Measurements from ENCODE around the gene AQP4.

The AQP4 gene

GRCh38 chr18:26893996-26894395, 28.5 kb upstream of the AQP4 start:
- TF ChIP-seq CTCF (conservative IDR thresholded peaks at IDR 0.05; ENCODE audit: low read length): no peak
- H3K4me3 ChIP-seq (ENCODE audit: low read length): no peak overlapping the region
- no peak for DNase-seq (ENCODE audit: low read depth)

GRCh38 chr18:26888259-26888658, 22.8 kb upstream of the AQP4 start:
- no peak for TF ChIP-seq CTCF (conservative IDR thresholded peaks at IDR 0.05; ENCODE audit: low read length)
- no peak overlapping the region for H3K4me3 ChIP-seq (ENCODE audit: low read length)
- DNase-seq (ENCODE audit: low read depth): no peak

- TF ChIP-seq CTCF (conservative IDR thresholded peaks at IDR 0.05; ENCODE audit: low read length): no peak
- DNase-seq (ENCODE audit: low read depth): no peak
Measured at GRCh38 chr18:26875040-26875654, 9.6 kb upstream of the AQP4 start.

GRCh38 chr18:26874283-26874682, 8.8 kb upstream of the AQP4 start:
- no peak for TF ChIP-seq CTCF (conservative IDR thresholded peaks at IDR 0.05; ENCODE audit: low read length)
- no peak for DNase-seq (ENCODE audit: low read depth)
- H3K4me3 ChIP-seq (ENCODE audit: low read length): no peak overlapping the region

More at GRCh38 chr18:26875040-26875654, 9.6 kb upstream of the AQP4 start:
- H3K4me3 ChIP-seq (ENCODE audit: low read length): no peak overlapping the region

- TF ChIP-seq CTCF (conservative IDR thresholded peaks at IDR 0.05; ENCODE audit: low read length): no peak
- no peak overlapping the region for H3K4me3 ChIP-seq (ENCODE audit: low read length)
- no peak for DNase-seq (ENCODE audit: low read depth)
Measured at GRCh38 chr18:26869640-26870039, 4.1 kb upstream of the AQP4 start.

GRCh38 chr18:26868968-26869586, 3.6 kb upstream of the AQP4 start:
- no peak for TF ChIP-seq CTCF (conservative IDR thresholded peaks at IDR 0.05; ENCODE audit: low read length)
- no peak overlapping the region for H3K4me3 ChIP-seq (ENCODE audit: low read length)

GRCh38 chr18:26867471-26867870, 2.0 kb upstream of the AQP4 start:
- H3K4me3 ChIP-seq (ENCODE audit: low read length): no peak overlapping the region
- TF ChIP-seq CTCF (conservative IDR thresholded peaks at IDR 0.05; ENCODE audit: low read length): no peak
- no peak for DNase-seq (ENCODE audit: low read depth)

More at GRCh38 chr18:26868968-26869586, 3.6 kb upstream of the AQP4 start:
- no peak for DNase-seq (ENCODE audit: low read depth)
